GM21576 (cell line): ENCODE results near the gene PCYT2.

Source experiments
- ATAC-seq: cut with Tn5 transposase; IDR thresholded peaks from one replicate; pipeline ENCODE4 v1.9.1; 2021; ENCODE audit warnings: mild to moderate bottlenecking, moderate library complexity; ENCODE audit not compliant: unreplicated experiment

Gene PCYT2

GRCh38 chr17:81914103-81914850 is 3.1 kb upstream of the PCYT2 start:
- no peak for ATAC-seq

- no peak for ATAC-seq
Measured at GRCh38 chr17:81913394-81914102, 2.3 kb upstream of the PCYT2 start.

- ATAC-seq, result no peak
Measured at GRCh38 chr17:81912441-81913309, 1.5 kb upstream of the PCYT2 start.

GRCh38 chr17:81911969-81912368 is 770 bp upstream of the PCYT2 start:
- ATAC-seq, result no peak

- ATAC-seq, result peak; percentile 25
Measured at GRCh38 chr17:81910840-81911276, 341 bp downstream of the PCYT2 start.

GRCh38 chr17:81909966-81910839 is 996 bp downstream of the PCYT2 start:
- ATAC-seq, result no peak

GRCh38 chr17:81909231-81909630 is 2.0 kb downstream of the PCYT2 start:
- ATAC-seq, result no peak

- ATAC-seq, result no peak
Measured at GRCh38 chr17:81908793-81909192, 2.4 kb downstream of the PCYT2 start.

GRCh38 chr17:81907219-81908145 is 3.7 kb downstream of the PCYT2 start:
- ATAC-seq, result no peak

GRCh38 chr17:81906476-81907218 is 4.6 kb downstream of the PCYT2 start:
- no peak for ATAC-seq

- ATAC-seq, result no peak
Measured at GRCh38 chr17:81905993-81906392, 5.2 kb downstream of the PCYT2 start.

- no peak for ATAC-seq
Measured at GRCh38 chr17:81905424-81905875, 5.7 kb downstream of the PCYT2 start.

- ATAC-seq, result no peak
Measured at GRCh38 chr17:81904600-81905423, 6.4 kb downstream of the PCYT2 start.

- no peak for ATAC-seq
Measured at GRCh38 chr17:81903896-81904599, 7.2 kb downstream of the PCYT2 start.

- ATAC-seq, result no peak
Measured at GRCh38 chr17:81903415-81903831, 7.8 kb downstream of the PCYT2 start.

GRCh38 chr17:81902653-81903414 is 8.4 kb downstream of the PCYT2 start:
- no peak for ATAC-seq
